Activated CD8-positive, alpha-beta memory T cell treated with anti-CD3 and anti-CD28 coated beads for 36 hours (primary cell): ENCODE measurements around the gene RACGAP1. TPM values are rescaled to one million over a fixed set of nuclear protein-coding genes. Genes with fewer than 3 reads are reported as not detected.

Source experiments
- CTCF ChIA-PET: fragments of 350-600 bp; sonication (Branson Sonifier 250); formaldehyde crosslinking; loops from one replicate; lab custom pipeline; 2021; ENCODE audit warnings: antibody characterized with exemption; lab: Charles Lee
- POLR2A ChIA-PET: fragments of 350-600 bp; sonication (Branson Sonifier 250); formaldehyde crosslinking; loops from one replicate; lab custom pipeline; 2021; ENCODE audit warnings: antibody characterized with exemption; lab: Charles Lee
- total RNA-seq, 2 experiments: library from RNA; stranded (reverse); gene quantifications; one replicate each; pipeline ENCODE4 v1.2.3, GENCODE V29; 2021

The RACGAP1 gene
- total RNA-seq, 2 experiments from 2014 or later: 83.8 to 89.6 TPM

GRCh38 chr12:49945394-49946080 is 79.8 kb downstream of the RACGAP1 start:
- ChIA-PET CTCF (interaction anchor here (0.6 to 2.7 kb wide), 21 partner anchors 8 to 387 kb away, joined by 3 to 35 read pairs (median 3); partner anchors contain the start of genes AQP5 and RACGAP1), POLR2A (no interaction called here)

GRCh38 chr12:49944718-49945117 is 80.6 kb downstream of the RACGAP1 start:
- POLR2A ChIA-PET: no interaction called here
- CTCF ChIA-PET: interaction anchor here (1.1 to 2.5 kb wide), 7 partner anchors 11 to 95 kb away, joined by 3 to 11 read pairs (median 7); partner anchors contain the start of gene AQP5

- ChIA-PET POLR2A (no interaction called here), CTCF (interaction anchor here (2.2 kb wide), 1 partner anchor 23 kb away, joined by 9 read pairs; no protein-coding TSS in a partner anchor)
These were observed 81.2 kb downstream of the RACGAP1 start for GRCh38 chr12:49944046-49944445.

- ChIA-PET CTCF (interaction anchor here (0.8 to 2.2 kb wide), 3 partner anchors 15 to 26 kb away, joined by 3 to 9 read pairs (median 3); no protein-coding TSS in a partner anchor), POLR2A (no interaction called here)
These were observed 81.7 kb downstream of the RACGAP1 start for GRCh38 chr12:49943625-49943960.

GRCh38 chr12:49942921-49943624 is 82.2 kb downstream of the RACGAP1 start:
- POLR2A ChIA-PET: no interaction called here
- CTCF ChIA-PET: interaction anchor here (0.8 to 2.2 kb wide), 4 partner anchors 10 to 25 kb away, joined by 3 to 9 read pairs (median 4); no protein-coding TSS in a partner anchor

GRCh38 chr12:49942512-49942893 is 82.8 kb downstream of the RACGAP1 start:
- ChIA-PET CTCF (interaction anchor here (0.6 to 2.2 kb wide), 4 partner anchors 9 to 503 kb away, joined by 3 to 9 read pairs (median 4); no protein-coding TSS in a partner anchor), POLR2A (interaction anchor here (0.5 kb wide), 1 partner anchor 184 kb away, joined by 3 read pairs; no protein-coding TSS in a partner anchor)

GRCh38 chr12:49941556-49942511 is 83.5 kb downstream of the RACGAP1 start:
- CTCF ChIA-PET: interaction anchor here (0.6 to 2.2 kb wide), 4 partner anchors 8 to 504 kb away, joined by 3 to 9 read pairs (median 4); no protein-coding TSS in a partner anchor
- POLR2A ChIA-PET: interaction anchor here (0.5 kb wide), 1 partner anchor 184 kb away, joined by 3 read pairs; no protein-coding TSS in a partner anchor

GRCh38 chr12:49939707-49940106 is 85.6 kb downstream of the RACGAP1 start:
- CTCF ChIA-PET: interaction anchor here (0.6 kb wide), 1 partner anchor 996 kb away, joined by 3 read pairs; no protein-coding TSS in a partner anchor
- POLR2A ChIA-PET: no interaction called here

GRCh38 chr12:49939307-49939706 is 86.0 kb downstream of the RACGAP1 start:
- POLR2A ChIA-PET: no interaction called here
- CTCF ChIA-PET: interaction anchor here (0.6 to 0.7 kb wide), 2 partner anchors 149 to 997 kb away, joined by 3 to 5 read pairs; no protein-coding TSS in a partner anchor

Other genes with a start within 250 kb of the RACGAP1 start
- gene NCKAP5L, start 197.1 kb downstream of the RACGAP1 start, total RNA-seq: 1 to 10 TPM; 5.3 to 5.4 TPM
- gene BCDIN3D, start 182.4 kb downstream of the RACGAP1 start, total RNA-seq: 1 to 10 TPM; 5.7 to 6.0 TPM
- 1 to 10 TPM in 1 of 2 experiments, under 1 TPM in 1; 0.23 to 1.0 TPM for gene FAIM2, start 121.6 kb downstream of the RACGAP1 start, total RNA-seq
- not detected for gene AQP2, start 74.8 kb downstream of the RACGAP1 start, total RNA-seq
- not detected for gene AQP5, start 63.6 kb downstream of the RACGAP1 start, total RNA-seq
- not detected for gene AQP6, start 52.5 kb downstream of the RACGAP1 start, total RNA-seq
- gene ASIC1, start 32.1 kb upstream of the RACGAP1 start, total RNA-seq: 10 to 100 TPM; 11.1 to 13.3 TPM
- gene SMARCD1, start 59.8 kb upstream of the RACGAP1 start, total RNA-seq: 10 to 100 TPM; 75.1 to 76.6 TPM
- under 1 TPM; 0.40 to 0.44 TPM for gene GPD1, start 78.5 kb upstream of the RACGAP1 start, total RNA-seq
- 10 to 100 TPM; 59.2 to 65.5 TPM for gene COX14, start 86.7 kb upstream of the RACGAP1 start, total RNA-seq
- 10 to 100 TPM; 52.8 to 56.1 TPM for gene CERS5, start 141.9 kb upstream of the RACGAP1 start, total RNA-seq